ENCODE measurements around the gene DBNL. TPM values are rescaled to one million over a fixed set of nuclear protein-coding genes. Genes with fewer than 3 reads are reported as not detected.

Gene DBNL
- total RNA-seq, 1 donor from 2014 or later = 200 TPM

DNA sequence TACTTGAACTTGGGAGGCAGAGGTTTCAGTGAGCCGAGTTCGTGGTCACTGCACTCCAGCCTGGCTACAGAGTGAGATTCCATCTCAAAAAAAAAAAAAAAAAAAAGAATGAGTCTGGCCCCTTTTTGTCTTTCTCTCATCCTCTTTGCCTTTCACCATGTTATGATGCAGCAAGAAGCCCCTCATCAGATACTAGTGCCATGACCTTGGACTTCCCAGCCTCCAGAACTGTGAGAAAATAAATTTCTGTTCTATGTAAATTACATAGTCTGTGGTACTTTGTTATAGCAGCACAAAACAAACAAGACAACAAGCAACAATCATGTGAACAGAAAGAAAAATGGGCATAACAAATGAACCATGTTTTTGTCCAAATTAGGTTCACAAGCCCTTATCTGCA lies 2.3 kb upstream of the DBNL start:
- DNase-seq (ENCODE audit: low read depth, low spot score) = no peak

DNA sequence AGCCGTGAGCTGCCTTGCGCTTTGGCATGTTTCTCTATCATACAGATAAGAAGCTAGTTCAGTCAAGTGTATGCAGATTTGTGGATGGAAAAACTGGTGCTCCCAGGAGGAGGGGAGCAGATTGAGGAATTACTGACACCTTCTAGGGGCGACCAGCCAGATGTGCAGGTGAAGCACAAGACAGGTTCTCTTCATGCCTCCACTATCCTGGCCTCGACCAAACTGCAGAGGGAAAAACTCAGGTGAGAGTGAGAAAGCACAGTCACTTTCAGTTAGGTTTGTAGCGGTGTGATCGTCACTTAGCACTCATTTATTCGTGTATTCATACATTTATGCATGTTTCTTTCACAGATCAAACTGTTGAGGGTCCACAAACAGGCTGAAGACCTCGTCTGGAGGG lies 600 bp upstream of the DBNL start:
- DNase-seq (ENCODE audit: low read depth, low spot score) = no peak

GRCh38 chr7:44045226-44046014 lies 918 bp downstream of the DBNL start:
- DNase-seq (ENCODE audit: low read depth, low spot score) = no peak

DNA sequence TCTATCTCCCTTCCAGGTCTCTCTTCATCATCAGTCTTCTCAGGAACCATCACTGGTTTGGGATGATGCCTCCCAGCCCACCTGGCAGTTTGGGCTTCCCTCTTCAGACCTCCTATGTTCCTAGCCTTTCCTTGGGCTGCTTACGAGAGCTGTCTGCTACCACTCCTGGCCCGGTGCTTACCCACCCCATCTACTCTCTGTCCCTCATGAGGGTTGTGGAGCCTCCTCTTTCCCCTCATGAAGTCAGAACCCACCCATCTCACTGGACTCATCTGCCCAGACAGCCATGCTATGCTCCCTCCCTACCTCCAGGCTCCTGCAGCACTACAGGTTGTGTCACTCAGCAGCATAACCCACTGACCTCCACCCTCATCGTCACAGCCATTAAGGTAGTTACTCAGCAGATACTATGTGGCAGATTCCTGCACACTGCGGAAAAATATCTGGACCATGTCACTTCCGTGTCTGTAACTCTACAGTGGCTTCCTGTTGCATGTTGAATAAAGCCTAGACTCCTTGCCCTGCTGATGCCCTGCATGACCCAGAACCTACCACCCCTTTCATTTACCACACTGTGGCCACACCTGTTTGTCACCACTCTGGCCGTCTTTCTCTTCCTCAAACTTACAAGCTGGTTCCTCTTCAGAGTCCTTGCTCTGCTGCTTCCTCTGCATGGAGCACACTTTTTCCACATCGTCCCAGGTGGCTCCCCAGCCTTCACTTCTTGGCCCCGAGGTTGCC lies 2.0 kb downstream of the DBNL start:
- DNase-seq (ENCODE audit: low read depth, low spot score) = no peak

DNA sequence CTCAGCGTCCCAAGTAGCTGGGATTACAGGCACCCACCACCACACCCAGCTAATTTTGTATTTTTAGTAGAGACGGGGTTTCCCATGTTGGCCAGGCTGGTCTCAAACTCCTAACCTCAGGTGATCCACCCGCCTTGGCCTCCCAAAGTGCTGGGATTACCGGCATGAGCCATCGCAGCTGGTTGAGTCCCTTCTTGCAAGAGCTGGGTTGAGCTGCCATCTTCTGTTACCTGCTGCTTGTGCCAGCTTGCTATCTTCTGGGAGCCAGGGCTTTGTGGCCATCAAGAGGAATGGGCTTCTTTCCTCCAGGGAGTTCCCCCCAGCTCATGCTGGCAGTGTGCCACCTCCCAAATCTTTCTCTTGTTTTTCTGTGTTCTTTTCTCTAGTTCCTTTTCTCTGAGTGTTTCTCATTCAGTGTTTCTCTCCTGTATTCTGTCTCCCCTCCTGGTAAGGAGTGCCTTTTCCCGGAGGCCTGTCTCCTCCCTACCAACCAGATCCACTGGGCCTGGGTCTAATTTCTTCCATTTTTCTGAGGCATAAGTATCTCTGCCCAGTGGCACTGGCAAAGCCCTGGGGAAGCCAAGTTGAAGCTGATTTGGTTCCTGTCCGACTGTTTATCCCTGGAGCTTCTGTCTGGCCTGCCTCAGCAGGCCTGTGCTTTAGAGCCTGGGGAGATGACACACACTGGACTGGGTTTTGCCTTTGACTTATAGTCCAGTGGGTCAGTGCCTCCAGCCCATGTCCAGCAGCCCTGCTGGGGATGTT lies 3.7 kb downstream of the DBNL start:
- no peak for DNase-seq (ENCODE audit: low read depth, low spot score)

- no peak for DNase-seq (ENCODE audit: low read depth, low spot score)
Measured at GRCh38 chr7:44050121-44050914, 5.8 kb downstream of the DBNL start.

GRCh38 chr7:44050915-44051560 lies 6.5 kb downstream of the DBNL start:
- no peak for DNase-seq (ENCODE audit: low read depth, low spot score)

DNA sequence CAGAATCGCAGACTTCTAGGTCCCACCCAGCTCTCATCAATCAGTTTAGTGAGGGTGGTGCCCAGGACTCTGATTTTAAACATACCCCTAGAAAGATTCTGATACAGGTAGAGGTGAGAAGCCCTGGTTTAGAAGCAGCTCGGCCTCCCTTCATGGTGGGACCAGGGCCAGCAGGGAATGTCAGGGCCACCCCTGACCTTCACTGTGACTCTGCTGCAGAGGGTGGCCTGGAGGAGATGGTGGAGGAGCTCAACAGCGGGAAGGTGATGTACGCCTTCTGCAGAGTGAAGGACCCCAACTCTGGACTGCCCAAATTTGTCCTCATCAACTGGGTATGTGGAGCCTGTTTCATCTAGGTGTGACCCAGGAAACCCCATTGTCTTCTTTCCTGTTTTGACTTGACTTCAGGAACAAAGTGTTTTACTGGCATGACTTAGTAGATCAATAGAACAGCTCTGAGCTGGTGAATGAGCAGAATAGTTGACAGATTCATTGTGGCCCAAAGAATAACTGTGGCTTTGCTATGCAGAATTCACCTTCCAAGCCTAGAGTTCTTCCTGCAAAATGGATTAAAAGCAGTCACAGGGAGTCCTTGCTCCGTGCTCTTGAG lies 7.2 kb downstream of the DBNL start:
- no peak for DNase-seq (ENCODE audit: low read depth, low spot score)

DNA sequence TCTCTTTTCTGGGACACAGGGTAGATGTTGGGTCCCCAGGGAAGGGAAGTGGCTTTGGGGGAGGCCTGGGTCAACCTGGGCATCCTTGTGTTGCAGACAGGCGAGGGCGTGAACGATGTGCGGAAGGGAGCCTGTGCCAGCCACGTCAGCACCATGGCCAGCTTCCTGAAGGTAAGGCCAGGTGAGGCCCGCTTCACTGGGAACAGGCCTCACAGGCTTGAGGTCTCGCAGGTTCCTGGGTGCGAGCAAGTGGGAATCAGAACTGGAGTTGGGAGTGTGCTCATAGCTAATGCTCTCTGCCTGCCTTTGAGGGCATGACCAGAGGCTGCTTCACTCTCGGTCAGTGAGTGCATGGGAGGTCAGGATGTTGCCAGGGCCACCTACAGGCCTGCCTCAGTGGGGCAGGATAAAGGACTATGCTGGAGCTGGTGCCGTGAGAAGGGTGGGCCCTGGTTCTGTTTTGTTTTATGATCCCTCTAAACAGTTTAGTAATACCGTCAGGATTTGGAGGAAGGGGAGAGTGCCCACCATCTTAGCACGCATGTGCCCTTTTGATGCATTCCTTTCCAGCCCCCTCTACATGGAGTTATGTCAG lies 8.4 kb downstream of the DBNL start:
- DNase-seq (ENCODE audit: low read depth, low spot score) = no peak

- DNase-seq (ENCODE audit: low read depth, low spot score) = no peak
Measured at GRCh38 chr7:44056681-44057080, 12.2 kb downstream of the DBNL start.

- DNase-seq (ENCODE audit: low read depth, low spot score) = no peak
Measured at GRCh38 chr7:44057181-44057848, 12.8 kb downstream of the DBNL start.

- DNase-seq (ENCODE audit: low read depth, low spot score) = no peak
Measured at GRCh38 chr7:44057849-44058758, 13.6 kb downstream of the DBNL start.

DNA sequence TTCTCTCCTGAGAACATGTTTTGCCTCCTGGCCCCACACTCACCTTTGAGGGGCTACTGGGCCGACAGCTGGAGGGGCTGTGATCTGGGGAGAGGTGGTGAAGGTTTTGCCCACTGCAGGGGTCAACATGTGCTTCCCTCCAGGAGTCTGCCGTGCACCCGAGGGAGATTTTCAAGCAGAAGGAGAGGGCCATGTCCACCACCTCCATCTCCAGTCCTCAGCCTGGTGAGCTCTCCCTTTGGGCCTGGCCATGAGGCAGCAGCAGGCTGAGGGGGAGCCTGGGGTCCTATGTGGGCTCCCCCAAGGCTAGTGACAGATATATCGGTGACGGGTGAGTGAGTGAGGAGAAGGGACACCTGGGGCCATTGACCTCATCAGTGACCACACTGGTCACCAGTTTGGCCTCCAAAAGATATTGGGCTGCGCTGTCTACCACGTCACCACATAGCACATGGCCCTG lies 14.3 kb downstream of the DBNL start:
- DNase-seq (ENCODE audit: low read depth, low spot score) = no peak

DNA sequence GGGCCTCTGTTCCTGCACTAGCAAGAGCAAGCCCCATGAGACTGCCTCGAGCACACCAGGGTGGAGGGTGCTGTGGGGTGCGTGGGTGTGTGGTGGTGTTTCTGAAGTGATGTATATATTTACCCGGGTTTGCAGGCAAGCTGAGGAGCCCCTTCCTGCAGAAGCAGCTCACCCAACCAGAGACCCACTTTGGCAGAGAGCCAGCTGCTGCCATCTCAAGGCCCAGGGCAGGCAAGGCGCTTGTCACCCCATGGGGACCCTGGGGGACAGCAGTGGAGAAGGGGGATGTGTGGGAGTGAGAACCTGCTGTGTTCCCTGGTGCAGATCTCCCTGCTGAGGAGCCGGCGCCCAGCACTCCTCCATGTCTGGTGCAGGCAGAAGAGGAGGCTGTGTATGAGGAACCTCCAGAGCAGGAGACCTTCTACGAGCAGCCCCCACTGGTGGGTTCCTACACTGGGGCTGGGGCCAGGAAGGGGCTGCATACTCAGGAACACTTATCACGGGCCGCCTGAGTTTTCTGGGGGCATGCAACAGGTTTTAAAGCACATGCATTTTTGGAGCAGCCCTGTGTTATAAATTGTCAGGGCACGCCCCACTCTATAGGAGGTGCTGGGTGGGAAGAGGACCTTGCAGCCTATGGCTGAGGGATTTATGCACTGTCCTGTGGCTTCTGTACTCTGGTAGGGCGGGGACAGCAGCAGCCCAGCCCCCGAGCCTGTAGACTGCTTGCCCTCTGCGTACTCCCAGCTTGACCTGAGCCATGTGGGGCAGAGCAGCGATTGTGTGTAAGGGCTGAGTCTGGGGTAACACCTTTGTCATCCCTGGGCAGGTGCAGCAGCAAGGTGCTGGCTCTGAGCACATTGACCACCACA lies 15.0 kb downstream of the DBNL start:
- DNase-seq (ENCODE audit: low read depth, low spot score) = no peak

DNA sequence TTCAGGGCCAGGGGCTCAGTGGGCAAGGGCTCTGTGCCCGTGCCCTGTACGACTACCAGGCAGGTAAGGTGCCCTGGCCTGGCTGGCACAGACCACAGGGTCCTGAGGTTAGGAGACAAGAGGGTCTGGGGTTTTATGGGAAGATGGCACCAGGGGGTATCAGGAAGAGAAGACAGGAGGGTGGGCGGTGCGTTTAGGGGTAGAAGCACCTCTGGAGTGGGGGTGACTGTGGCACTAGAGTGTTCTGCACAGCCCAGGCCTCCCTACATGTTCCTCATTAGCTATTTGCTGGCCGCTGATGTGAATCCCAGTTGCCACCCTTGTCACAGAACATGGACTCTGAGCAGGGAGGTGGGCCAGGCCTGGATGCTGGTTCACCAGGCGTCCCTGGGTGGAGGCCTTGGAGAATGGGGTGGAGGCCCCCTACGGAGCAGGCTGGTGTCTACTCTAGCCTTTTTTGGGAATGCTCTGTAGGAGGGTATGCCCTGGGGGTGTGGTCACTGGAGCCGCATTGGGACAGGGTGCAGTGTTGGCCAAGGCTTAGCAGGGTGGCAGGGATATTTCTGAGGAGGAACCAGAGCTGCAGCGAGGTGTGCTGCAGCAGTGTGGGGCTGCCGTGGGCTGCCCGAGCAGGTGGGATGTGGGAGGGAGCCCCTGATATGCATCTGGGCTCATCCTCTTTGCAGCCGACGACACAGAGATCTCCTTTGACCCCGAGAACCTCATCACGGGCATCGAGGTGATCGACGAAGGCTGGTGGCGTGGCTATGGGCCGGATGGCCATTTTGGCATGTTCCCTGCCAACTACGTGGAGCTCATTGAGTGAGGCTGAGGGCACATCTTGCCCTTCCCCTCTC lies 15.8 kb downstream of the DBNL start:
- DNase-seq (ENCODE audit: low read depth, low spot score) = no peak

- DNase-seq (ENCODE audit: low read depth, low spot score) = no peak
Measured at GRCh38 chr7:44060948-44061644, 16.6 kb downstream of the DBNL start.

Data from pulmonary artery endothelial cell (primary cell).